SK-N-SH (cell line): ENCODE measurements around the gene CD276. TPM values are rescaled to one million over a fixed set of nuclear protein-coding genes. Genes with fewer than 3 reads are reported as not detected.

ENCODE experiments used
- CTCF ChIA-PET: fragments of 300-600, 350-600 bp; formaldehyde crosslinking; extraction: SDS; loops from one replicate; lab custom pipeline; 2021; lab: Yijun Ruan, JAX
- POLR2A ChIA-PET: fragments of 350-600 bp; sonication (Branson Sonifier 250); formaldehyde crosslinking; extraction: SDS; loops from one replicate; lab custom pipeline; 2020; ENCODE audit warnings: antibody characterized with exemption, inconsistent platforms; lab: Yijun Ruan, JAX
- DNase-seq: peaks from one replicate; pipeline ENCODE4 v3.0.0; 2012
- H2AFZ ChIP-seq: fragments of 200-600 bp; sonication (generic); 2 replicates; pipeline ENCODE4 v1.8.1; 2016; ENCODE audit warnings: antibody characterized with exemption, mild to moderate bottlenecking, low read depth
- H3F3A ChIP-seq: fragments of 200-600 bp; sonication (generic); replicated peaks from 2 replicates; pipeline ENCODE3; 2016; ENCODE audit warnings: antibody characterized with exemption, mild to moderate bottlenecking; ENCODE audit not compliant: insufficient read depth
- H3K27ac ChIP-seq, 2 experiments: fragments of 200-500 bp in 1 of 2; fragments of 200-600 bp in 1 of 2; sonication (Bioruptor generic) in 1 of 2; sonication (generic), shearing (Covaris generic) in 1 of 2; 2 replicates each; pipeline versions ENCODE4 v1.5.1 to v1.6.1; 2014 to 2016; ENCODE audit warnings: low read depth in 2 of 2, inconsistent platforms in 1 of 2, low read length in 1 of 2, mild to moderate bottlenecking in 1 of 2, mixed read lengths in 1 of 2
- H3K27me3 ChIP-seq: fragments of 200-600 bp; sonication (generic), shearing (Covaris generic); 2 replicates; pipeline ENCODE4 v1.6.1; 2016; ENCODE audit warnings: mixed run types; ENCODE audit not compliant: insufficient read depth
- H3K36me3 ChIP-seq, 2 experiments: fragments of 200-500 bp in 1 of 2; fragments of 200-600 bp in 1 of 2; sonication (Bioruptor generic) in 1 of 2; sonication (generic) in 1 of 2; replicated peaks in 1 of 2; 2 replicates each; pipeline versions ENCODE3 to v1.5.1; 2014 to 2016; ENCODE audit warnings: low read length in 1 of 2, mild to moderate bottlenecking in 1 of 2; ENCODE audit not compliant: insufficient read depth in 2 of 2, control insufficient read depth in 1 of 2
- H3K4me1 ChIP-seq, 2 experiments: fragments of 200-500 bp in 1 of 2; fragments of 200-600 bp in 1 of 2; sonication (Bioruptor generic) in 1 of 2; sonication (generic), shearing (Covaris generic) in 1 of 2; 2 replicates each; pipeline versions ENCODE4 v1.5.1 to v1.6.1; 2014 to 2016; ENCODE audit warnings: low read depth in 1 of 2, low read length in 1 of 2, mixed run types in 1 of 2; ENCODE audit not compliant: insufficient read depth in 2 of 2, control insufficient read depth in 1 of 2
- H3K4me2 ChIP-seq: fragments of 200-600 bp; sonication (generic), shearing (Covaris generic); 2 replicates; pipeline ENCODE4 v1.6.1; 2017; ENCODE audit warnings: mixed run types
- H3K4me3 ChIP-seq, 2 experiments: fragments of 200-500 bp in 1 of 2; fragments of 200-600 bp in 1 of 2; sonication (Bioruptor generic) in 1 of 2; sonication (generic), shearing (Covaris generic) in 1 of 2; 2 replicates each; pipeline versions ENCODE4 v1.5.1 to v1.8.1; 2014 to 2016; ENCODE audit warnings: low read depth in 2 of 2, inconsistent platforms in 1 of 2, low read length in 1 of 2, mild to moderate bottlenecking in 1 of 2, mixed read lengths in 1 of 2, moderate library complexity in 1 of 2
- H3K79me2 ChIP-seq: fragments of 200-600 bp; sonication (generic); 2 replicates; pipeline ENCODE4 v1.8.1; 2017; ENCODE audit warnings: mild to moderate bottlenecking; ENCODE audit not compliant: insufficient read depth
- H3K9ac ChIP-seq: fragments of 200-600 bp; sonication (generic); 2 replicates; pipeline ENCODE4 v1.6.1; 2017; ENCODE audit warnings: mixed run types
- H3K9me2 ChIP-seq: fragments of 200-600 bp; sonication (generic); 2 replicates; pipeline ENCODE4 v1.6.1; 2017; ENCODE audit warnings: mixed run types
- H3K9me3 ChIP-seq: fragments of 200-600 bp; sonication (generic); 2 replicates; pipeline ENCODE4 v1.6.1; 2017; ENCODE audit warnings: mixed run types, mild to moderate bottlenecking, moderate library complexity
- H4K20me1 ChIP-seq: fragments of 200-600 bp; sonication (generic); 2 replicates; pipeline ENCODE4 v1.6.1; 2017; ENCODE audit warnings: mild to moderate bottlenecking, mixed run types; ENCODE audit not compliant: insufficient read depth
- CHD2 ChIP-seq: fragments of 150-350 bp; IDR thresholded peaks from 2 replicates; pipeline ENCODE4 v1.6.1; 2018; ENCODE audit warnings: low read length; ENCODE audit not compliant: partially characterized antibody
- CTCF ChIP-seq: fragments of 200-600 bp; sonication (generic); IDR thresholded peaks from 2 replicates; pipeline ENCODE4 v1.6.1; 2017; ENCODE audit warnings: antibody characterized with exemption, mild to moderate bottlenecking, moderate library complexity
- EP300 ChIP-seq, 2 experiments: IDR thresholded peaks; 2 replicates each; pipeline versions ENCODE4 v1.4.0 to v1.6.1; 2012; ENCODE audit warnings: borderline replicate concordance in 1 of 2, low read depth in 1 of 2, low read length in 1 of 2
- EZH2phosphoT487 ChIP-seq: fragments of 200-600 bp; sonication (generic); IDR thresholded peaks from 2 replicates; pipeline ENCODE4 v1.6.1; 2017; ENCODE audit warnings: low read depth, mixed run types, mild to moderate bottlenecking, antibody characterized with exemption, moderate library complexity, borderline replicate concordance
- GATA2 ChIP-seq: sonication (generic); formaldehyde crosslinking; IDR thresholded peaks from 2 replicates; pipeline ENCODE4 v1.5.0; 2020; ENCODE audit warnings: mild to moderate bottlenecking, missing genetic modification reagents
- JUND ChIP-seq: IDR thresholded peaks from 2 replicates; pipeline ENCODE4 v1.4.0; 2012
- MEF2A ChIP-seq: IDR thresholded peaks from 2 replicates; pipeline ENCODE4 v1.4.0; 2012; ENCODE audit warnings: low read depth, borderline replicate concordance
- NRF1 ChIP-seq: IDR thresholded peaks from 2 replicates; pipeline ENCODE4 v1.6.1; 2012; ENCODE audit warnings: low read depth, mild to moderate bottlenecking, low read length
- POLR2AphosphoS5 ChIP-seq: IDR thresholded peaks from 2 replicates; pipeline ENCODE4 v1.6.1; 2012; ENCODE audit warnings: low read depth, low read length
- RAD21 ChIP-seq: IDR thresholded peaks from 2 replicates; pipeline ENCODE4 v1.6.1; 2012; ENCODE audit warnings: mild to moderate bottlenecking, low read length
- RFX5 ChIP-seq: IDR thresholded peaks from 2 replicates; pipeline ENCODE4 v1.6.1; 2012; ENCODE audit warnings: mild to moderate bottlenecking, improper control_type of control experiment, low read length
- SIN3A ChIP-seq: IDR thresholded peaks from 2 replicates; pipeline ENCODE4 v1.6.1; 2012; ENCODE audit warnings: low read depth, mild to moderate bottlenecking, low read length, moderate library complexity, borderline replicate concordance
- SMC3 ChIP-seq: IDR thresholded peaks from 2 replicates; pipeline ENCODE4 v1.6.1; 2012; ENCODE audit warnings: low read depth, low read length, improper control_type of control experiment
- TCF12 ChIP-seq: IDR thresholded peaks from 2 replicates; pipeline ENCODE4 v1.4.0; 2012
- USF1 ChIP-seq: IDR thresholded peaks from 2 replicates; pipeline ENCODE4 v1.4.0; 2012; ENCODE audit warnings: low read depth, borderline replicate concordance
- USF2 ChIP-seq: fragments of 150-350 bp; IDR thresholded peaks from 2 replicates; pipeline ENCODE4 v1.6.1; 2017; ENCODE audit warnings: antibody characterized with exemption, low read length, low read depth, borderline replicate concordance
- YY1 ChIP-seq: IDR thresholded peaks from 2 replicates; pipeline ENCODE4 v1.4.0; 2012; ENCODE audit warnings: low read depth, mild to moderate bottlenecking
- WGBS: methylation state at CpG from one replicate; pipeline ENCODE4 v1.1.6; 2017; ENCODE audit warnings: low lambda C conversion rate; 5-methylcytosine and 5-hydroxymethylcytosine counted together
- polyA plus RNA-seq, 3 experiments: library from polyadenylated mRNA; depleted of rRNA; stranded (reverse); fragments of >200 nt; gene quantifications; 2 replicates each; pipeline ENCODE4 v1.2.3, GENCODE V29; 2012

The CD276 gene
- polyA plus RNA-seq, 1 of the 3 experiments (the other 2 are of a cell fraction), result 86.2 TPM

DNA sequence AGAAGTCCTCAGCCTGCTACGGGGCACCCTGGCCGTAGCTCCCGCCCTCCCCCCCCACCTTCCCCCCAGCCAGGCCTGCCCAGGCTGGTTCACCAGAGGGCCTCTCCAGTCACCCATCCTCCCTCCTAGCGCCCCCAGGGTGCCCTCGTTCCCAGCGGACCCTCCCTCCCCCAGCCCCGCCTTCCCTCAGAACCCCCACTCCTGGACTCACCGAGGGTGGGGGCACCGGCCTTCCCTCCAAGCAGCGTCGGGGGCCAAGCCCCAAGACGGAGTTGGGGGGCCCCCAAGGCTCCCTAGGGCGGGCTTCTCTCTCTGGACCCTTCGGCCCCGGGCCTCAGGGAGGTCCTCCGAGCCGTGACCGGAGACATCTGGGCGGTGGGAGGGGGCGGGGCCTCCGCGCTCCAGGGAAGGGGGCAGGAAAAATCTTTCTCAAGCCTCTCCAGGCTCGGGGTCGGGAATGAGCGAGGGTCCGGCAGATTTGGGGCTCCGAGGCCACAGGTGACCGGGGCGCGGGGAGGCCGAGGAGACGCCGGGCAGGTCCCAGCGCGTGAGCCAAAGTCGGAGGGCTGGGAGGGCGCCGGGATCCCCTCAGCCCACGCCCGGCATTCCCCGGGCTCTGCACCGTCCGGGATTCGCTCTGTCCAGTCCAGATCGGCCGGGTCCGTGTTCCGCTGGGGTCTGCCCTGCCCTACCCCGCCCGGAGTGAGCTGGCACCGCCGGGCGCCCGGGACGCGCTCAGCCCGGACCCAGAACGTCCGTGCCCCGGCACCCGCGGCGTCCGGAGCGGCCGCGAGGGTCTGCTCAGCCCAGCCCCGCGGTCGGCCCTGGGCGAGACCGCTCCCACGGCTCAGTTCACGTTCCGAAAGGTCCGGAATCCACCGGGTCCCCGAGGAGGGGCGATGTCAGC, 68.0 kb downstream of the CD276 start:
- DNase-seq, result peak; percentile 75
- peaks cover 0 to 8% of the 10 kb centered on the region in 2 experiments; a peak in 2 of 4 replicates for H3K4me1 ChIP-seq
- H3K79me2 ChIP-seq, result no peaks in the 10 kb centered on the region
- H3K9ac ChIP-seq, result peak overlapping the region; percentile 43; the same call in 1 of the 2 replicates
- H3K9me2 ChIP-seq, result no peaks in the 10 kb centered on the region
- POLR2A ChIA-PET, result no interaction called here
- no peak overlapping the region for H3K27ac ChIP-seq
- no peaks in the 10 kb centered on the region for H3K36me3 ChIP-seq
- H3K4me3 ChIP-seq, result peak overlapping the region; percentile 53 to 68
- no peaks in the 10 kb centered on the region for H3K9me3 ChIP-seq
- peak overlapping the region; percentile 89 for H3K4me2 ChIP-seq
- 9% methylated on average over 11 of the region's 79 CpGs for WGBS
- CTCF ChIA-PET, result interaction anchor here (0.9 to 1.3 kb wide), 2 partner anchors 11 to 47 kb away, joined by 3 read pairs; no protein-coding TSS in a partner anchor
- no peaks in the 10 kb centered on the region; the same call in 1 of the 2 replicates for H3K27me3 ChIP-seq
- no peaks in the 10 kb centered on the region for H4K20me1 ChIP-seq
- no peaks in the 10 kb centered on the region for H3F3A ChIP-seq
- peak overlapping the region; percentile 76 for H2AFZ ChIP-seq
- no peak for TF ChIP-seq POLR2AphosphoS5
- no peak for TF ChIP-seq EP300 (IDR thresholded peaks at IDR 0.05; ENCODE audit: borderline replicate concordance in 1 of 2, low read depth in 1 of 2, low read length in 1 of 2)
- TF ChIP-seq CHD2, result no peak
- no peak for TF ChIP-seq NRF1
- no peak for TF ChIP-seq TCF12
- no peak for TF ChIP-seq SMC3
- no peak for TF ChIP-seq GATA2 (CRISPR knock-in tag)
- no peak for TF ChIP-seq RAD21
- TF ChIP-seq RFX5, result no peak
- no peak for TF ChIP-seq SIN3A
- no peak for TF ChIP-seq EZH2phosphoT487
- no peak for TF ChIP-seq MEF2A
- TF ChIP-seq USF1, result no peak

GRCh38 chr15:73752806-73753193, 68.6 kb downstream of the CD276 start:
- CTCF ChIA-PET, result interaction anchor here (0.6 to 1.3 kb wide), 3 partner anchors 10 to 117 kb away, joined by 3 to 4 read pairs (median 3); no protein-coding TSS in a partner anchor
- no peaks in the 10 kb centered on the region for H3F3A ChIP-seq
- peak overlapping the region; percentile 43; the same call in 1 of the 2 replicates for H3K9ac ChIP-seq
- no peaks in the 10 kb centered on the region for H3K79me2 ChIP-seq
- no peaks in the 10 kb centered on the region; the same call in 1 of the 2 replicates for H3K27me3 ChIP-seq
- 8% methylated on average over 15 of the region's 56 CpGs for WGBS
- peak overlapping the region; percentile 89 for H3K4me2 ChIP-seq
- no peaks in the 10 kb centered on the region for H4K20me1 ChIP-seq
- no peaks in the 10 kb centered on the region for H3K9me3 ChIP-seq
- no peaks in the 10 kb centered on the region for H3K36me3 ChIP-seq
- H3K27ac ChIP-seq, result no peak overlapping the region
- POLR2A ChIA-PET, result no interaction called here
- peak overlapping the region; percentile 76 for H2AFZ ChIP-seq
- peaks cover 0 to 8% of the 10 kb centered on the region in 2 experiments; a peak in 2 of 4 replicates for H3K4me1 ChIP-seq
- DNase-seq, result peak; percentile 85
- H3K9me2 ChIP-seq, result no peaks in the 10 kb centered on the region
- TF ChIP-seq CTCF (no peak), YY1 (no peak), RFX5 (no peak), JUND (no peak), USF2 (no peak), EP300 (IDR thresholded peaks at IDR 0.05; ENCODE audit: borderline replicate concordance in 1 of 2, low read depth in 1 of 2, low read length in 1 of 2) (no peak)
- peak overlapping the region; percentile 53 to 68 for H3K4me3 ChIP-seq
